Right hindlimb (tissue), 1 donor: Measurements from ENCODE around the gene MSANTD3.
A peak's percentile ranks its signal among the peaks of the same experiment; 100 is the strongest.
"Not testable (repeated sequence)": the region's sequence is repeated elsewhere in the genome, so short reads cannot be mapped to it uniquely, and the experiment has no call there.

Experiments used
- DNase-seq: peaks from one replicate; pipeline ENCODE4 v3.0.0-alpha.2; 2018

MSANTD3 gene

GRCh38 chr9:100430286-100430940 is 3.5 kb downstream of the MSANTD3 start:
- DNase-seq = no peak

- DNase-seq = no peak
Measured at GRCh38 chr9:100431886-100432285, 4.9 kb downstream of the MSANTD3 start.

GRCh38 chr9:100432736-100433135 is 5.8 kb downstream of the MSANTD3 start:
- DNase-seq = no peak

GRCh38 chr9:100436571-100436970 is 9.6 kb downstream of the MSANTD3 start:
- DNase-seq = no peak

GRCh38 chr9:100437860-100438805 is 11.2 kb downstream of the MSANTD3 start:
- peak; percentile 55 for DNase-seq

- no peak for DNase-seq
Measured at GRCh38 chr9:100440071-100440470, 13.1 kb downstream of the MSANTD3 start.

- not testable (repeated sequence) for DNase-seq
Measured at GRCh38 chr9:100440487-100440886, 13.5 kb downstream of the MSANTD3 start.

- DNase-seq = peak; percentile 67
Measured at GRCh38 chr9:100441911-100442361, 15.0 kb downstream of the MSANTD3 start.

GRCh38 chr9:100443781-100444768 is 17.1 kb downstream of the MSANTD3 start:
- DNase-seq = no peak

- DNase-seq = no peak
Measured at GRCh38 chr9:100445161-100445902, 18.4 kb downstream of the MSANTD3 start.

- DNase-seq = no peak
Measured at GRCh38 chr9:100445903-100446549, 19.1 kb downstream of the MSANTD3 start.

GRCh38 chr9:100447041-100447440 is 20.1 kb downstream of the MSANTD3 start:
- DNase-seq = no peak

- DNase-seq = no peak
Measured at GRCh38 chr9:100448266-100448665, 21.3 kb downstream of the MSANTD3 start.

- no peak for DNase-seq
Measured at GRCh38 chr9:100449420-100449819, 22.5 kb downstream of the MSANTD3 start.

- no peak for DNase-seq
Measured at GRCh38 chr9:100452894-100453293, 26.0 kb downstream of the MSANTD3 start.

- DNase-seq = no peak
Measured at GRCh38 chr9:100455470-100455869, 28.5 kb downstream of the MSANTD3 start.

GRCh38 chr9:100457517-100457916 is 30.6 kb downstream of the MSANTD3 start:
- DNase-seq = no peak

GRCh38 chr9:100459963-100460362 is 33.0 kb downstream of the MSANTD3 start:
- no peak for DNase-seq

GRCh38 chr9:100465274-100465673 is 38.3 kb downstream of the MSANTD3 start:
- no peak for DNase-seq

- DNase-seq = no peak
Measured at GRCh38 chr9:100465761-100466160, 38.8 kb downstream of the MSANTD3 start.

GRCh38 chr9:100466171-100466828 is 39.4 kb downstream of the MSANTD3 start:
- DNase-seq = no peak
